K562 (cell line): Measurements from ENCODE around the gene ACBD6. TPM values are rescaled to one million over a fixed set of nuclear protein-coding genes. Genes with fewer than 3 reads are reported as not detected.

Experiments used
- ATAC-seq: fragments of 200-7000 bp; cut with Tn5 transposase; 3 replicates; pipeline ENCODE4 v1.9.1; 2020; ENCODE audit warnings: moderate library complexity
- BruUV-seq: library from RNA; stranded (reverse); fragments of 400-500 nt; replicated peaks from 2 replicates; lab custom pipeline; 2021; lab: Mats Ljungman, UMichigan
- CTCF ChIA-PET: fragments of 300-600 bp; formaldehyde crosslinking; extraction: SDS; loops from one replicate; lab custom pipeline; 2021; ENCODE audit warnings: low intra/inter-chr PET ratio; lab: Yijun Ruan, JAX
- POLR2A ChIA-PET: fragments of 300-600, 350-650 bp; sonication (Branson Sonifier 250); formaldehyde crosslinking; extraction: SDS; loops from one replicate; lab custom pipeline; 2021; ENCODE audit warnings: antibody characterized with exemption, inconsistent platforms; lab: Yijun Ruan, JAX
- DNase-seq, 4 experiments: peaks; one replicate each; pipeline versions ENCODE4 v3.0.0 to v3.0.0-alpha.2; 2011 to 2018; ENCODE audit warnings: low spot score in 3 of 4, mixed read lengths in 3 of 4; ENCODE audit errors: extremely low read depth in 1 of 4
- FAIRE-seq: peaks from 2 replicates; lab custom pipeline; 2011; peaks lifted over from hg19 to GRCh38; lab: Jason Lieb, UNC
- H2AFZ ChIP-seq: 2 replicates; pipeline ENCODE4 v1.6.0; 2011; ENCODE audit warnings: low read depth, low read length, control low read depth, inconsistent platforms
- H3K27ac ChIP-seq: fragments of 200-600 bp; 3 replicates; pipeline ENCODE4 v1.8.0; 2011; ENCODE audit warnings: low read depth, mild to moderate bottlenecking, control low read depth, inconsistent platforms, low read length, moderate library complexity, mixed read lengths; ENCODE audit errors: extremely low read depth
- H3K27me3 ChIP-seq, 2 experiments: fragments of 300-600 bp in 1 of 2; 2 replicates in 1 of 2; 3 replicates in 1 of 2; pipeline versions ENCODE4 v1.6.0 to v1.8.0; 2011; ENCODE audit warnings: inconsistent platforms in 2 of 2, low read length in 2 of 2, mild to moderate bottlenecking in 1 of 2, mixed read lengths in 1 of 2, moderate library complexity in 1 of 2; ENCODE audit not compliant: control insufficient read depth in 2 of 2, insufficient read depth in 2 of 2
- H3K36me3 ChIP-seq: fragments of 300-600 bp; 3 replicates; pipeline ENCODE4 v1.8.0; 2011; ENCODE audit warnings: mild to moderate bottlenecking, low read length, inconsistent platforms; ENCODE audit not compliant: control insufficient read depth, insufficient read depth
- H3K4me1 ChIP-seq, 2 experiments: fragments of 200-600 bp in 1 of 2; replicated peaks in 1 of 2; 2 replicates in 1 of 2; 3 replicates in 1 of 2; pipeline versions ENCODE4 v1.5.1 to v1.8.0; 2011; ENCODE audit warnings: inconsistent platforms in 2 of 2, low read length in 2 of 2, mild to moderate bottlenecking in 1 of 2, mixed read lengths in 1 of 2, moderate library complexity in 1 of 2; ENCODE audit not compliant: control insufficient read depth in 2 of 2, insufficient read depth in 2 of 2
- H3K4me2 ChIP-seq: 2 replicates; pipeline ENCODE4 v1.6.1; 2011; ENCODE audit warnings: low read length, control low read depth, inconsistent platforms, mixed read lengths; ENCODE audit not compliant: insufficient read depth
- H3K4me3 ChIP-seq: fragments of 200-600 bp; sonication (generic), shearing (Covaris generic); 2 replicates; pipeline ENCODE4 v1.5.1; 2016; ENCODE audit warnings: control low read depth, inconsistent platforms
- H3K79me2 ChIP-seq: fragments of 200-600 bp; 3 replicates; pipeline ENCODE4 v1.8.0; 2011; ENCODE audit warnings: low read length, inconsistent platforms; ENCODE audit not compliant: control insufficient read depth, insufficient read depth
- H3K9ac ChIP-seq, 2 experiments: 2 replicates each; pipeline versions ENCODE4 v1.6.0 to v1.6.1; 2011; ENCODE audit warnings: low read depth in 2 of 2, low read length in 2 of 2, control low read depth in 1 of 2, inconsistent platforms in 1 of 2, mild to moderate bottlenecking in 1 of 2, mixed read lengths in 1 of 2; ENCODE audit not compliant: insufficient read depth in 1 of 2
- H3K9me1 ChIP-seq: one replicate; pipeline ENCODE4 v1.6.0; 2011; ENCODE audit warnings: inconsistent platforms, mild to moderate bottlenecking, low read length, moderate library complexity; ENCODE audit not compliant: control insufficient read depth, insufficient read depth
- H3K9me3 ChIP-seq: replicated peaks from 2 replicates; pipeline ENCODE4 v1.5.1; 2011; ENCODE audit warnings: low read depth, low read length, inconsistent platforms; ENCODE audit not compliant: control insufficient read depth, insufficient read depth
- H4K20me1 ChIP-seq: replicated peaks from 2 replicates; pipeline ENCODE4 v1.6.1; 2011; ENCODE audit warnings: low read length, inconsistent platforms, mixed read lengths; ENCODE audit not compliant: control insufficient read depth, insufficient read depth
- ATF1 ChIP-seq, 2 experiments: fragments of 450-650 bp in 1 of 2; IDR thresholded peaks; 2 replicates each; pipeline ENCODE4 v1.6.1; 2016; ENCODE audit warnings: missing compliant biosample characterization in 1 of 2, missing genetic modification characterization in 1 of 2
- CHCHD3 ChIP-seq: fragments of 250-450 bp; sonication (Bioruptor Pico); IDR thresholded peaks from 2 replicates; pipeline ENCODE4 v2.1.2; 2022; ENCODE audit warnings: mild to moderate bottlenecking
- CHD4 ChIP-seq: fragments of 200-600 bp; sonication (generic); IDR thresholded peaks from 3 replicates; pipeline ENCODE4 v1.6.1; 2012; ENCODE audit warnings: low read depth, mild to moderate bottlenecking, mixed read lengths, low read length, inconsistent platforms; ENCODE audit not compliant: insufficient read depth, insufficient replicate concordance, poor library complexity, severe bottlenecking
- KAT7 ChIP-seq: sonication (generic); formaldehyde crosslinking; IDR thresholded peaks from 2 replicates; pipeline ENCODE4 v1.8.0; 2022; ENCODE audit warnings: missing genetic modification reagents, mild to moderate bottlenecking, borderline replicate concordance
- KDM1A ChIP-seq, 2 experiments: fragments of 450-650 bp; IDR thresholded peaks; 2 replicates each; pipeline ENCODE4 v1.6.1; 2016; ENCODE audit warnings: mild to moderate bottlenecking in 2 of 2
- MEIS2 ChIP-seq: fragments of 450-650 bp; IDR thresholded peaks from 2 replicates; pipeline ENCODE4 v1.6.1; 2014; ENCODE audit warnings: mild to moderate bottlenecking; ENCODE audit not compliant: partially characterized antibody
- PKNOX1 ChIP-seq: fragments of 450-650 bp; IDR thresholded peaks from 2 replicates; pipeline ENCODE4 v1.6.1; 2016
- RCOR1 ChIP-seq, 2 experiments: IDR thresholded peaks; 2 replicates each; pipeline ENCODE4 v1.6.1; 2012; ENCODE audit warnings: low read depth in 2 of 2, low read length in 2 of 2, borderline replicate concordance in 1 of 2, improper control_type of control experiment in 1 of 2
- ZBTB8A ChIP-seq: fragments of 450-650 bp; IDR thresholded peaks from 2 replicates; pipeline ENCODE4 v1.6.1; 2018; ENCODE audit warnings: mild to moderate bottlenecking, moderate library complexity; ENCODE audit not compliant: partially characterized antibody
- WGBS: fragments of 100-300 bp; shearing (Covaris generic); methylation state at CpG from one replicate; pipeline ENCODE4 v1.1.6; 2016; ENCODE audit warnings: low coverage, mixed read lengths; ENCODE audit not compliant: insufficient coverage; ENCODE audit errors: missing lambda C conversion rate; 5-methylcytosine and 5-hydroxymethylcytosine counted together
- in situ Hi-C: fragments of 300-500 bp; cut with MboI; formaldehyde crosslinking; loops from 4 replicates; pipeline ENCODE4 v1.15.0; 2018; ENCODE audit warnings: inconsistent platforms, mixed read lengths
- intact Hi-C: fragments of 100-400 bp; cut with micrococcal nuclease; formaldehyde crosslinking; loops from 2 replicates; pipeline ENCODE4 v1.14.2; 2022
- polyA plus RNA-seq, 8 experiments: library from polyadenylated mRNA; depleted of rRNA in 4 of 8; stranded (reverse) in 5 of 8; unstranded in 3 of 8; fragments of >200 nt; fragmentation: Nextera tagmentation in 2 of 8; fragmentation: Illumina TruSeq in 1 of 8; extraction: Ambion mirVana in 2 of 8; extraction: Trizol in 1 of 8; gene quantifications; 2 replicates each; pipeline versions ENCODE4 v1.2.1 to v1.2.3, GENCODE V29; 2011 to 2014; ENCODE audit warnings: inconsistent platforms in 1 of 8, missing spikeins in 1 of 8
- total RNA-seq, 7 experiments: library from RNA; depleted of rRNA in 6 of 7; stranded (reverse); fragments of >200 nt in 6 of 7; fragmentation: Illumina TruSeq in 2 of 7; extraction: Trizol in 2 of 7; gene quantifications; 2 replicates each; pipeline versions ENCODE4 v1.2.1 to v1.2.3, GENCODE V29; 2011 to 2021; ENCODE audit warnings: low replicate concordance in 1 of 7
- TF ChIP-seq, protein P1 (sequence below), 2 experiments: IDR thresholded peaks in 1 of 2; conservative IDR thresholded peaks in 1 of 2; 2 replicates each; pipeline ENCODE4 v1.6.1; 2016; ENCODE audit warnings: low read depth in 2 of 2, mild to moderate bottlenecking in 1 of 2, missing compliant biosample characterization in 1 of 2, missing genetic modification characterization in 1 of 2, moderate library complexity in 1 of 2
- TF ChIP-seq, protein P2 (sequence below): fragments of 450-650 bp; IDR thresholded peaks from 2 replicates; pipeline ENCODE4 v1.6.1; 2016; ENCODE audit warnings: low read depth, mild to moderate bottlenecking, moderate library complexity

Gene ACBD6
- total and polyA plus RNA-seq, 9 of the 15 experiments (the other 6 are each of a cell fraction or from before 2014, with no cell fraction given), result 16.9 to 107 (median 77.7) TPM

DNA sequence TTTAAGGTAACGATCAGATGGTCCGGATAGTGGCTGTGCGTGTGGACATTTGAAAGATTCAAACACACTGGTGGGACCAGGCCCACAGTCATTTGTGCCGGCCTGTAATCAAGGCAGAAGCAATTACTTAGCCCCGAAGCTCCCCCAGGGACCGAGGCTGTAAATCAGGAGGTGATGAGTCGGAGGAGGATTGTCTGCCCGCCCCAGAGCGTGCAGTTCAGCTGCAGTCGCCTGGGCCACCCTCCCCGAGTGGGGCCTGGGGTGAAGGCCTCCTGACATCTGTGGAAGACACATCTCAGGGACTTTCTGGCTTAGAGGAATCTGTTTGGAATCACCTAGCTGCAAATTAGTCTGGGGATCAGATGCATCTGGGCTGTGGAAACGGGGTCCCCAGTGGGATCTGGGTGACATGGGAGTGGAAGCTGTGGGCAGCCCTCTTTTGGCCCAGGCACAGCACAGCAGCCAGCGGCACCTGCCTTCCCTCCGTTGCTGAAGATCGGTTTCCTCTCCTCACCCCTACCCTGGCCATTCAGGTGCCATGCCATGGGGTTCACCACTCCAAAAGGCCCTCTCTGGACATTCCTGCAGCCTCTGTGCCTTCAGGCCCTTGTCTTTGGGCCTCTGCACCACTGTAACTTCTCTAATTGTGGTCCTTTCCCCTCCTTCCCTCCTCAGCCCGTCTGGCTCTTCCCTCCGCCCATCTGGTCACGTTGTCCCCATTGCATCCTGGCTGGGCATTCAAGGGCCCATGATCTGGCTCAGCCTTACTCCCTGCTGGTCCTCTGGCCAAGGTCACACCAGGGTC, 246.6 kb downstream of the ACBD6 start:
- Histone ChIP-seq H3K27ac (no peak overlapping the region), H3K4me2 (no peak overlapping the region), H3K27me3 (peaks cover 39 to 66% of the 10 kb centered on the region in 2 experiments; a peak in 4 of 5 replicates), H4K20me1 (peaks cover 4% of the 10 kb centered on the region; the same call in 1 of the 2 replicates), H3K9me1 (no peaks in the 10 kb centered on the region), H3K36me3 (no peaks in the 10 kb centered on the region), H3K79me2 (no peaks in the 10 kb centered on the region), H3K4me1 (peaks cover 0 to 31% of the 10 kb centered on the region in 2 experiments; a peak in 2 of 5 replicates), H3K9me3 (no peaks in the 10 kb centered on the region), H2AFZ (no peak overlapping the region), H3K9ac (no peak overlapping the region), H3K4me3 (no peak overlapping the region)
- DNase-seq (peak in 1 of 4 experiments; percentile 24), ATAC-seq (0 out of 3 replicates have a peak, but pooled peaks have one; percentile 7), FAIRE-seq (no peak)
- WGBS, result 7% methylated on average over 17 of the region's 18 CpGs
- POLR2A ChIA-PET, result interaction anchor here (1.4 kb wide), 1 partner anchor 14 kb away, joined by 6 read pairs; no protein-coding TSS in a partner anchor
- no peak for TF ChIP-seq ATF1 (CRISPR knock-in tag; IDR thresholded peaks at IDR 0.05)
- no peak for TF ChIP-seq ATF1 (tag; IDR thresholded peaks at IDR 0.05)
- no peak for TF ChIP-seq KAT7
- no peak for TF ChIP-seq CHCHD3
- no peak for TF ChIP-seq ZBTB8A
- peak; percentile 84 for TF ChIP-seq MEIS2
- TF ChIP-seq, protein P1, sequence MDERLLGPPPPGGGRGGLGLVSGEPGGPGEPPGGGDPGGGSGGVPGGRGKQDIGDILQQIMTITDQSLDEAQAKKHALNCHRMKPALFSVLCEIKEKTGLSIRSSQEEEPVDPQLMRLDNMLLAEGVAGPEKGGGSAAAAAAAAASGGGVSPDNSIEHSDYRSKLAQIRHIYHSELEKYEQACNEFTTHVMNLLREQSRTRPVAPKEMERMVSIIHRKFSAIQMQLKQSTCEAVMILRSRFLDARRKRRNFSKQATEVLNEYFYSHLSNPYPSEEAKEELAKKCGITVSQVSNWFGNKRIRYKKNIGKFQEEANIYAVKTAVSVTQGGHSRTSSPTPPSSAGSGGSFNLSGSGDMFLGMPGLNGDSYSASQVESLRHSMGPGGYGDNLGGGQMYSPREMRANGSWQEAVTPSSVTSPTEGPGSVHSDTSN (CRISPR knock-in tag; IDR thresholded peaks at IDR 0.05; ENCODE audit: low read depth), result no peak
- TF ChIP-seq, protein P1 (tag; conservative IDR thresholded peaks at IDR 0.05; ENCODE audit: low read depth), result peak; percentile 86
- peak in 1 of 2 experiments; percentile 21; a peak in 1 of 4 replicates for TF ChIP-seq RCOR1 (IDR thresholded peaks at IDR 0.05; ENCODE audit: borderline replicate concordance in 1 of 2, low read depth in 2 of 2, low read length in 2 of 2)
- peak; percentile 23; the same call in 1 of the 2 replicates for TF ChIP-seq PKNOX1
- TF ChIP-seq KDM1A (IDR thresholded peaks at IDR 0.05), result 0 out of 4 replicates have a peak, but pooled peaks of 1 of the 2 experiments have one; percentile 9
- TF ChIP-seq, protein P2, sequence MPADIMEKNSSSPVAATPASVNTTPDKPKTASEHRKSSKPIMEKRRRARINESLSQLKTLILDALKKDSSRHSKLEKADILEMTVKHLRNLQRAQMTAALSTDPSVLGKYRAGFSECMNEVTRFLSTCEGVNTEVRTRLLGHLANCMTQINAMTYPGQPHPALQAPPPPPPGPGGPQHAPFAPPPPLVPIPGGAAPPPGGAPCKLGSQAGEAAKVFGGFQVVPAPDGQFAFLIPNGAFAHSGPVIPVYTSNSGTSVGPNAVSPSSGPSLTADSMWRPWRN, result peak; percentile 28; the same call in 1 of the 2 replicates
- no peak for TF ChIP-seq CHD4
- TF ChIP-seq, all 486 proteins: peak for 6
- intact Hi-C loops (no loop called here), in situ Hi-C loops (loop anchor here (25.0 kb wide), 1 partner anchor 907 kb away; no protein-coding TSS in a partner anchor)
- no TSS peak for BruUV-seq
- CTCF ChIA-PET, result interaction anchor here (4.2 kb wide), 1 partner anchor 160 kb away, joined by 41 read pairs; no protein-coding TSS in a partner anchor
